ENCODE measurements around the gene RALB. TPM values are rescaled to one million over a fixed set of nuclear protein-coding genes. Genes with fewer than 3 reads are reported as not detected.

RALB gene
- polyA plus RNA-seq, 2 of the 4 experiments (the other 2 are of a cell fraction): 72.9 to 76.5 TPM

- FAIRE-seq: no peak
- POLR2A ChIA-PET: no interaction called here
Observed at GRCh38 chr2:120255986-120256650, 3.5 kb downstream of the RALB start.

GRCh38 chr2:120256651-120257000, 4.0 kb downstream of the RALB start:
- Histone ChIP-seq H3K4me3 (no peak overlapping the region), H3K4me1 (peaks cover 11% of the 10 kb centered on the region), H3K9me3 (peaks cover 6% of the 10 kb centered on the region; the same call in 1 of the 3 replicates), H3K27ac (no peak overlapping the region), H3K4me2 (no peak overlapping the region)
- TF ChIP-seq TFCP2L1 (CRISPR knock-in tag; IDR thresholded peaks at IDR 0.05) (no peak), CEBPB (IDR thresholded peaks at IDR 0.05) (no peak), CHD4 (IDR thresholded peaks at IDR 0.05; ENCODE audit: borderline replicate concordance) (no peak), FOSL2 (IDR thresholded peaks at IDR 0.05) (no peak), FOSL2 (CRISPR knock-in tag; IDR thresholded peaks at IDR 0.05) (no peak), FOXS1 (CRISPR knock-in tag; IDR thresholded peaks at IDR 0.05) (no peak), HDAC2 (IDR thresholded peaks at IDR 0.05) (no peak), KDM5A (IDR thresholded peaks at IDR 0.05) (no peak), ZFP36 (IDR thresholded peaks at IDR 0.05; ENCODE audit: borderline replicate concordance, partially characterized antibody) (no peak), RNF2 (IDR thresholded peaks at IDR 0.05; ENCODE audit: borderline replicate concordance, low read depth) (no peak), RAD21 (conservative IDR thresholded peaks at IDR 0.05 in 1 of 2, IDR thresholded peaks at IDR 0.05 in 1 of 2) (no peak), MAX (IDR thresholded peaks at IDR 0.05) (no peak), RARB (CRISPR knock-in tag; IDR thresholded peaks at IDR 0.05) (no peak), POLR2A (IDR thresholded peaks at IDR 0.05; ENCODE audit: low read length) (no peak), RFX5 (IDR thresholded peaks at IDR 0.05) (no peak)
- TF ChIP-seq, protein P1, sequence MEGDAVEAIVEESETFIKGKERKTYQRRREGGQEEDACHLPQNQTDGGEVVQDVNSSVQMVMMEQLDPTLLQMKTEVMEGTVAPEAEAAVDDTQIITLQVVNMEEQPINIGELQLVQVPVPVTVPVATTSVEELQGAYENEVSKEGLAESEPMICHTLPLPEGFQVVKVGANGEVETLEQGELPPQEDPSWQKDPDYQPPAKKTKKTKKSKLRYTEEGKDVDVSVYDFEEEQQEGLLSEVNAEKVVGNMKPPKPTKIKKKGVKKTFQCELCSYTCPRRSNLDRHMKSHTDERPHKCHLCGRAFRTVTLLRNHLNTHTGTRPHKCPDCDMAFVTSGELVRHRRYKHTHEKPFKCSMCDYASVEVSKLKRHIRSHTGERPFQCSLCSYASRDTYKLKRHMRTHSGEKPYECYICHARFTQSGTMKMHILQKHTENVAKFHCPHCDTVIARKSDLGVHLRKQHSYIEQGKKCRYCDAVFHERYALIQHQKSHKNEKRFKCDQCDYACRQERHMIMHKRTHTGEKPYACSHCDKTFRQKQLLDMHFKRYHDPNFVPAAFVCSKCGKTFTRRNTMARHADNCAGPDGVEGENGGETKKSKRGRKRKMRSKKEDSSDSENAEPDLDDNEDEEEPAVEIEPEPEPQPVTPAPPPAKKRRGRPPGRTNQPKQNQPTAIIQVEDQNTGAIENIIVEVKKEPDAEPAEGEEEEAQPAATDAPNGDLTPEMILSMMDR (IDR thresholded peaks at IDR 0.05): no peak
- FAIRE-seq (no peak), ATAC-seq (no peak), DNase-seq (ENCODE audit: low read depth in 1 of 2, low spot score in 1 of 2) (no peak)
- ChIA-PET POLR2A (no interaction called here), CTCF (interaction anchor here (2.7 kb wide), 1 partner anchor 56 kb away, joined by 9 read pairs; no protein-coding TSS in a partner anchor)
- WGBS (ENCODE audit: missing lambda C conversion rate): 81% methylated on average over 1 of the region's 1 CpG

More at GRCh38 chr2:120255986-120256650, 3.5 kb downstream of the RALB start:
- WGBS (ENCODE audit: missing lambda C conversion rate): 76% methylated on average over 9 of the region's 9 CpGs
- Histone ChIP-seq H3K27ac (no peak overlapping the region), H3K9me3 (peaks cover 6% of the 10 kb centered on the region; the same call in 1 of the 3 replicates), H3K4me1 (peaks cover 11% of the 10 kb centered on the region), H3K4me3 (no peak overlapping the region), H3K4me2 (no peak overlapping the region)
- ATAC-seq (no peak), DNase-seq (ENCODE audit: low read depth in 1 of 2, low spot score in 1 of 2) (no peak)
- CTCF ChIA-PET: interaction anchor here (1.5 to 2.7 kb wide), 2 partner anchors 57 kb away, joined by 7 to 9 read pairs; no protein-coding TSS in a partner anchor
- TF ChIP-seq EHMT2 (IDR thresholded peaks at IDR 0.05; ENCODE audit: low read depth): no peak
- TF ChIP-seq HOXB5 (CRISPR knock-in tag; IDR thresholded peaks at IDR 0.05): no peak
- no peak for TF ChIP-seq HOXB13 (CRISPR knock-in tag; IDR thresholded peaks at IDR 0.05; ENCODE audit: low read depth)
- TF ChIP-seq POLR2A (IDR thresholded peaks at IDR 0.05; ENCODE audit: low read length): no peak
- no peak for TF ChIP-seq MYC (IDR thresholded peaks at IDR 0.05; ENCODE audit: borderline replicate concordance, low read length)
- TF ChIP-seq CBX8 (IDR thresholded peaks at IDR 0.05): no peak
- TF ChIP-seq, protein P2, sequence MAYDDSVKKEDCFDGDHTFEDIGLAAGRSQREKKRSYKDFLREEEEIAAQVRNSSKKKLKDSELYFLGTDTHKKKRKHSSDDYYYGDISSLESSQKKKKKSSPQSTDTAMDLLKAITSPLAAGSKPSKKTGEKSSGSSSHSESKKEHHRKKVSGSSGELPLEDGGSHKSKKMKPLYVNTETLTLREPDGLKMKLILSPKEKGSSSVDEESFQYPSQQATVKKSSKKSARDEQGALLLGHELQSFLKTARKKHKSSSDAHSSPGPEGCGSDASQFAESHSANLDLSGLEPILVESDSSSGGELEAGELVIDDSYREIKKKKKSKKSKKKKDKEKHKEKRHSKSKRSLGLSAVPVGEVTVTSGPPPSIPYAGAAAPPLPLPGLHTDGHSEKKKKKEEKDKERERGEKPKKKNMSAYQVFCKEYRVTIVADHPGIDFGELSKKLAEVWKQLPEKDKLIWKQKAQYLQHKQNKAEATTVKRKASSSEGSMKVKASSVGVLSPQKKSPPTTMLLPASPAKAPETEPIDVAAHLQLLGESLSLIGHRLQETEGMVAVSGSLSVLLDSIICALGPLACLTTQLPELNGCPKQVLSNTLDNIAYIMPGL (CRISPR knock-in tag; IDR thresholded peaks at IDR 0.05; ENCODE audit: borderline replicate concordance): no peak
- no peak for TF ChIP-seq NFE2L2 (conservative IDR thresholded peaks at IDR 0.05; ENCODE audit: low read length)
- no peak for TF ChIP-seq BHLHE40 (IDR thresholded peaks at IDR 0.05; ENCODE audit: low read depth, low read length)
- no peak for TF ChIP-seq ESRRA (IDR thresholded peaks at IDR 0.05; ENCODE audit: borderline replicate concordance, low read length)
- TF ChIP-seq SMC3 (IDR thresholded peaks at IDR 0.05): no peak
- TF ChIP-seq FOSB (CRISPR knock-in tag; IDR thresholded peaks at IDR 0.05): no peak
- no peak for TF ChIP-seq RCOR1 (IDR thresholded peaks at IDR 0.05; ENCODE audit: low read depth, low read length)
- TF ChIP-seq, protein P3, sequence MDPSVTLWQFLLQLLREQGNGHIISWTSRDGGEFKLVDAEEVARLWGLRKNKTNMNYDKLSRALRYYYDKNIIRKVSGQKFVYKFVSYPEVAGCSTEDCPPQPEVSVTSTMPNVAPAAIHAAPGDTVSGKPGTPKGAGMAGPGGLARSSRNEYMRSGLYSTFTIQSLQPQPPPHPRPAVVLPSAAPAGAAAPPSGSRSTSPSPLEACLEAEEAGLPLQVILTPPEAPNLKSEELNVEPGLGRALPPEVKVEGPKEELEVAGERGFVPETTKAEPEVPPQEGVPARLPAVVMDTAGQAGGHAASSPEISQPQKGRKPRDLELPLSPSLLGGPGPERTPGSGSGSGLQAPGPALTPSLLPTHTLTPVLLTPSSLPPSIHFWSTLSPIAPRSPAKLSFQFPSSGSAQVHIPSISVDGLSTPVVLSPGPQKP (IDR thresholded peaks at IDR 0.05; ENCODE audit: low read depth, low read length): no peak
- TF ChIP-seq, protein P4, sequence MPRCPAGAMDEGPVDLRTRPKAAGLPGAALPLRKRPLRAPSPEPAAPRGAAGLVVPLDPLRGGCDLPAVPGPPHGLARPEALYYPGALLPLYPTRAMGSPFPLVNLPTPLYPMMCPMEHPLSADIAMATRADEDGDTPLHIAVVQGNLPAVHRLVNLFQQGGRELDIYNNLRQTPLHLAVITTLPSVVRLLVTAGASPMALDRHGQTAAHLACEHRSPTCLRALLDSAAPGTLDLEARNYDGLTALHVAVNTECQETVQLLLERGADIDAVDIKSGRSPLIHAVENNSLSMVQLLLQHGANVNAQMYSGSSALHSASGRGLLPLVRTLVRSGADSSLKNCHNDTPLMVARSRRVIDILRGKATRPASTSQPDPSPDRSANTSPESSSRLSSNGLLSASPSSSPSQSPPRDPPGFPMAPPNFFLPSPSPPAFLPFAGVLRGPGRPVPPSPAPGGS (IDR thresholded peaks at IDR 0.05): no peak
- TF ChIP-seq TP53 (CRISPR knock-in tag; IDR thresholded peaks at IDR 0.05): no peak
- no peak for TF ChIP-seq RAD21 (conservative IDR thresholded peaks at IDR 0.05 in 1 of 2, IDR thresholded peaks at IDR 0.05 in 1 of 2)

Measured in A549 (cell line).